ENCODE results near the gene CACNA1A.
"Not testable (repeated sequence)": the region's sequence is repeated elsewhere in the genome, so short reads cannot be mapped to it uniquely, and the experiment has no call there.

The CACNA1A gene

GRCh38 chr19:13492128-13492527 is 14.2 kb downstream of the CACNA1A start:
- DNase-seq: no peak

GRCh38 chr19:13487985-13488384 is 18.3 kb downstream of the CACNA1A start:
- no peak for DNase-seq

GRCh38 chr19:13484166-13484565 is 22.1 kb downstream of the CACNA1A start:
- no peak for DNase-seq

- no peak for DNase-seq
These were observed 23.1 kb downstream of the CACNA1A start for GRCh38 chr19:13483215-13483614.

GRCh38 chr19:13478576-13478975 is 27.7 kb downstream of the CACNA1A start:
- DNase-seq: no peak

GRCh38 chr19:13476071-13476470 is 30.2 kb downstream of the CACNA1A start:
- DNase-seq: no peak

- DNase-seq: no peak
These were observed 31.2 kb downstream of the CACNA1A start for GRCh38 chr19:13475044-13475443.

- DNase-seq: no peak
These were observed 39.6 kb downstream of the CACNA1A start for GRCh38 chr19:13466697-13467096.

GRCh38 chr19:13463296-13463695 is 43.0 kb downstream of the CACNA1A start:
- no peak for DNase-seq

GRCh38 chr19:13461536-13461935 is 44.7 kb downstream of the CACNA1A start:
- no peak for DNase-seq

GRCh38 chr19:13460045-13460444 is 46.2 kb downstream of the CACNA1A start:
- no peak for DNase-seq

GRCh38 chr19:13459351-13459750 is 46.9 kb downstream of the CACNA1A start:
- no peak for DNase-seq

- DNase-seq: no peak
These were observed 54.8 kb downstream of the CACNA1A start for GRCh38 chr19:13451434-13451995.

- no peak for DNase-seq
These were observed 58.3 kb downstream of the CACNA1A start for GRCh38 chr19:13447978-13448377.

- DNase-seq: no peak
These were observed 64.3 kb downstream of the CACNA1A start for GRCh38 chr19:13441810-13442512.

- no peak for DNase-seq
These were observed 68.2 kb downstream of the CACNA1A start for GRCh38 chr19:13437919-13438618.

- no peak for DNase-seq
These were observed 69.9 kb downstream of the CACNA1A start for GRCh38 chr19:13436352-13436751.

- DNase-seq: peak; percentile 40
These were observed 75.3 kb downstream of the CACNA1A start for GRCh38 chr19:13430790-13431582.

- DNase-seq: no peak
These were observed 76.7 kb downstream of the CACNA1A start for GRCh38 chr19:13429563-13429962.

- DNase-seq: no peak
These were observed 77.9 kb downstream of the CACNA1A start for GRCh38 chr19:13428352-13428751.

GRCh38 chr19:13427273-13428051 is 78.8 kb downstream of the CACNA1A start:
- no peak for DNase-seq

GRCh38 chr19:13425875-13426274 is 80.4 kb downstream of the CACNA1A start:
- DNase-seq: not testable (repeated sequence)

GRCh38 chr19:13425151-13425550 is 81.1 kb downstream of the CACNA1A start:
- no peak for DNase-seq

Measured in CD4-positive, alpha-beta T cell treated with Interferon gamma for 1 hour (primary cell).